Stimulated activated naive CD8-positive, alpha-beta T cell treated with anti-CD3 and anti-CD28 coated beads, Interleukin-15, amount 100 ng/mL, for 72 hours (primary cell): Measurements from ENCODE around the gene GIMAP1.

Source experiments
- ATAC-seq: fragments of 150-1000 bp; cut with Tn5 transposase; 2 replicates; pipeline ENCODE4 v1.10.0; 2021; ENCODE audit warnings: mild to moderate bottlenecking, moderate library complexity
- DNase-seq, 2 donors: peaks; one replicate each; pipeline ENCODE4 v3.0.0; 2021 to 2022
- H3K27ac Mint-ChIP-seq, 2 donors: one replicate each; pipeline ENCODE4 v1.8.0; 2022; ENCODE audit warnings: mild to moderate bottlenecking in 2 of 2, mixed read lengths in 2 of 2, moderate library complexity in 2 of 2
- H3K27me3 Mint-ChIP-seq: one replicate; pipeline ENCODE4 v1.8.0; 2022; ENCODE audit warnings: mixed read lengths
- H3K4me1 Mint-ChIP-seq: one replicate; pipeline ENCODE4 v1.8.0; 2022; ENCODE audit warnings: mild to moderate bottlenecking, mixed read lengths
- H3K4me3 Mint-ChIP-seq, 2 donors: one replicate each; pipeline ENCODE4 v1.8.0; 2022; ENCODE audit warnings: mild to moderate bottlenecking in 2 of 2, mixed read lengths in 2 of 2, moderate library complexity in 1 of 2
- H3K9me3 Mint-ChIP-seq, 2 donors: one replicate each; pipeline ENCODE4 v1.8.0; 2022; ENCODE audit warnings: mixed read lengths in 2 of 2

GIMAP1 gene

DNA sequence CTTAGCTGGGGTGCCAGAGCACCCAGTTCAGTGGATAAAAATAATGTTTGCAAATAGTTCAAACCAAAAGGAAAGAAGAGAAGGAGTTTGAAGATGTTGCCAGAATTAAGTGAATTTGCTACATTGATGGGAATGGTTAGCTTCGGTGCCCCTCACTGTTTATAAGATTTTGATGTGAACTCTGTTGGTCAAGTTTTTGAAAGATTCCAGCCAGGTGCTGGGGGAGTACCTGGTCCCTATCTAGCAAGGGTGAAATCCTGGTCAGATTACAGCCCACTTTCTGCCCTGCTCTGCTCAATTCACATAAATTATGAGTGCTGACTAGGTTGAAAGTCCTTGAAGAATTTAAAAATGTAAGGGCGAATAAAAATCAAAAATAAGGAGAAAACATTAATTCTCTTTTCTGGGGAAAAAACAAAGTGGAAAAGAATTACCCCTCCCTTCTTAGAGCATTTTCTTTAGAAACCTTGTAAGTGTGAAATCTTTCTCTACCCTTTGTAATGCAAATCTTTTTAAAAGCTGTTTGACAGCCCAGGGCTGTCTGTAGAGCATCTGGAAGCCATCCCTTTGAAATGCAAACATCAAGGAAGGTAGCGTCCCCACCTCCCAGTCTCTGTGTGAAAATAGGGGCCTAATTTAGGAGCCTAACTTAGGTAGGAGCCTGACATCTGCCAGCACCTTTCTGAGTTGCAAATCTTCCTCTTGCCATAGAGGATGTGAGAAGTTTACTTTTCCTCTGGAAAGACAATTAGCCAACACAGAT, 19.4 kb downstream of the GIMAP1 start:
- ATAC-seq: no peak
- no peak for DNase-seq
- Mint-ChIP-seq H3K27me3 (no peaks in the 10 kb centered on the region), H3K4me3 (peak overlapping the region; percentile 61 to 98), H3K4me1 (peaks cover 73% of the 10 kb centered on the region), H3K9me3 (peaks cover 11 to 14% of the 10 kb centered on the region in 2 donors), H3K27ac (peak overlapping the region in 1 of 2 donors; percentile 93)

DNA sequence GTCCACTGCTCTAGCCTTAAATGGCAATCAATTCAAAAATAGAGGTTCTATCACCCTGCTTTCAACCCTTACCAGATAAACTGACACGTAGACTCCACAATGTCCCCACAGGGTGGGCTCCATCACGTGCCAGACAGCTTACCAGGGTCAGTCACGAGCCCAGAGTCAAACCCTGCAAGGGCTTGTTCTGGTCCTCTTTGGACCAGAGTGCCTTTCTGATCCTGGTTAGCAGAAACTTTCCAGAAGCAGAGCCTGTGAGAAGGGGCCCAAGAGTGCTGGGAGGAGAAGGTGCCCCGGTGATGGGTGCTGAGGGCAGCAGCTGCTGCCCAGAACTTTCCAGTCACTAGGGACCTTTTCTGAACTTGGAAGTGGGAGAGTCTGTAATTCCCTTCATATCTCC, 20.5 kb downstream of the GIMAP1 start:
- Mint-ChIP-seq H3K27ac (peak overlapping the region; percentile 94 to 99), H3K4me1 (peaks cover 77% of the 10 kb centered on the region), H3K4me3 (peak overlapping the region; percentile 87 to 98), H3K27me3 (no peaks in the 10 kb centered on the region), H3K9me3 (peaks cover 11 to 14% of the 10 kb centered on the region in 2 donors)
- no peak for ATAC-seq
- no peak for DNase-seq

DNA sequence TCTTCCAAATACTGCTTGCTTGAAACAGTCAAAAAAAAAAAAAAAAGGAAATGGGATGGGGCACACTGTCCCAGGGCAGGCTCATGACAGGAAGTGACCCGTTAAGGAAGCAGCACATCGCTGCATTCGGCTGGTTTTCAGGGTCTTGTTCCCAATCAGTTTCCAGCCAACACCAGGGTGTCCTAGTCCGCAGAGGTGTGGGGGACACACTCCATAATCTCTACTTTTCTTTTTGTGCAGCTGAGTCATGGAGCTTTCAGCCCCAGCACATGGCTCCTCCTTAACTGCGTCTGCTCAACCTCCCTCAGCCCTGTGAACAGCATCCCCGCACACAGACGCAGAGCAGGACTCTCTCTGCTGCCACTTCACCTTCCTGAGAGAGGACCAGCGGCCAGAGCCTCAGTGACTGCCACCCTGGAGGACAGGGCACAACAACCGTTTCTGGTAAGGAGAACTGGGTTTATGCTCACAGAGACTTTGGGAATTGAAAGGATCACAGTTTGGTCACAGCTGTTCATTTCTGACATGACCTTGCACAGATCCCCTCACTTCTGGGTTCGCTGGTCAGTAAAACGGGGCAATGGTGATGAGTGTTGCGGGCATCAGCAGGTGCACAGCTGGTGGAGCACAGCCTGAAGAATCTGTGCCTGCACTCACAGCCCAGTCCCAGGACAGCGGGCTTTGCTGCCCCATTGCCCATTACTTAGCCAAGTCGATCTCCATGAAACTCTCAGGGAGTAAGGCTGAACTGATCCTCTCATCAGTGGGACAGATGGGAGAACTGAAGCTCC, 21.0 kb downstream of the GIMAP1 start, which contains the start of gene GIMAP5:
GIMAP5 (plus strand) TSS at position 154 of the 791 bp plus-strand sequence. CDS start 3,467 bp downstream, outside the sequence.
- DNase-seq: peak in 1 of 2 donors; percentile 66
- Mint-ChIP-seq H3K4me3 (peak within 1 kb of the TSS; percentile 87 to 98), H3K27ac (peak within 1 kb of the TSS; percentile 94 to 99), H3K27me3 (no peaks in the 10 kb centered on the region), H3K9me3 (peaks cover 11 to 14% of the 10 kb centered on the region in 2 donors), H3K4me1 (peaks cover 77% of the 10 kb centered on the region)
- peak; percentile 65 for ATAC-seq

DNA sequence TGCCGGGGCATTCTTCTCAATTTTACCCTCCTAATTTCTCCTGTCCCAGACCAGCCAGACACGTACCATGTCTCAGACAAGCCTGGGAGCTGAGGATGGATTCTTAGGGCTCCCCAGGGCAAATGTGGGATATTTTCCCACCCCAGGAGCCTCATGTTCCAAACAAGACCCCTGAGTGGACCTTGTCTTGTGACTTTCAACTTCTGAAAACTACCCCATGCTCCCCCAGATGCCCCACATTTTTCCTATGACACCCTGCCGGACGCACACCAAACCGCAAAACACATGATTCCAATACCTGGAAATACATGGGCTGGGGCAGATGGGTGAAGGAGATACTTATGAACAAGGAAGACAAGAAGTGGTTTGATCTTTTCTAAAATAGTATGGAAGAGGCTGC, 21.7 kb downstream of the GIMAP1 start:
- ATAC-seq (no peak), DNase-seq (peak in 1 of 2 donors; percentile 47)
- Mint-ChIP-seq H3K4me3 (peak overlapping the region; percentile 87 to 98), H3K27me3 (no peaks in the 10 kb centered on the region), H3K4me1 (peaks cover 77% of the 10 kb centered on the region), H3K9me3 (peaks cover 11 to 14% of the 10 kb centered on the region in 2 donors), H3K27ac (peak overlapping the region; percentile 94 to 99)

DNA sequence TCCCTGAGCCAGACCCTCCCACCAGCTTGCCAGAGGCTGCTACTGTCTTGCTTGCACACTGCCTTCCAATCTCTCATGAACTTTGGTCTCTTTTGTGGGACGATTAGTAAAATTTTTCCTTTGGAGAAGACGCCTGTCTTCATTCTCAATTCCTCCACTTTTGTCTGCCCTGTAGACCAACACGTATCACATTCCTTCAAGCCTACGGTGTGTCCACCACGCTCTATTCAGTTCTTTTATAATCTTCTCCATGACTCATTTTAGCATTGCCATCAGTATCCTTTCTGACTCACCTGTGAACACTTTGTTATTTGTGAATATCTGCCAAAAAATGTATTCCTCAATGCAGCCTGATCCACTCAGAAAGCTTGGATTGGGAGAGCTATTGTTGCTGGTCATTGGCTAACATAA, 22.2 kb downstream of the GIMAP1 start:
- peak overlapping the region; percentile 87 to 98 for H3K4me3 Mint-ChIP-seq
- H3K9me3 Mint-ChIP-seq: peaks cover 11 to 14% of the 10 kb centered on the region in 2 donors
- H3K27me3 Mint-ChIP-seq: no peaks in the 10 kb centered on the region
- ATAC-seq (peak; percentile 39), DNase-seq (no peak)
- peaks cover 77% of the 10 kb centered on the region for H3K4me1 Mint-ChIP-seq
- H3K27ac Mint-ChIP-seq: peak overlapping the region; percentile 94 to 99

DNA sequence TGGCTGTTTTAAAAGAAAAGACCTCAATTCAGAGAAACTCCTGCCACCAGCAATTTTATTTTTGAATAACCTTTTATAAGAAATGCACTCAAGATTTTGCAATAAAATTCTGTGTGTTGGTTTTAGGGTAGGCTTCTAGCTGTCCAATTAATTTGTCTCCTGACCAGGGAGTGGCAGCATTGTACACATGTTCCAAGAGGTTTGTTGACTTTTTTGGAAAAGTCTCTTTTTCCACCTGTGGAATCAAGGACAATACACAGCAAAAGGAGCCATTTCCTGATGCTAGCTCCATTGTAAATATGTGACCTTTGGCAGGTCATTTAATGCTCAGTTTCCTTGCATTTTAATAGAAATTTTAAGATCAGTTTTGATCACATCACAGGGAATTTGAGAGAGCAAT, 22.6 kb downstream of the GIMAP1 start:
- Mint-ChIP-seq H3K27ac (peak overlapping the region; percentile 94 to 99), H3K9me3 (peaks cover 11 to 14% of the 10 kb centered on the region in 2 donors)

DNA sequence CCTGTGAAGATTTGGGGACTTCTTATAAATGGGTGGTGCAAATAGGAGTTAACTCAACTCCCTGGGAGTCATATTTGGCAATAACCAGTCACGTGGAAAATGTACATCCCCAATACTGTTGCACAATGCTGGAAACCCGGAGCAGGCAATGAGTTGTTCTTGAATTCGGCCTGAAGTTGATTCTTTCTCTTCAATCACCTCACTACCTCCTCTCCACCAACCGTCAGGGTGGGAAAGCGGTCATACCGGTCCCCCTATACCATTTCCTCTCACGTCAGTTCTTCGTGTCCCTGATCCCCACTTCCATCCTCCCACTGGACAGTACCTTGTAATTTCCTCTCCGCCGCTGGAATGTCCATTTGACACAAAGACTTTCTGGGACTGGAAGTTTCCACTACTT, 23.6 kb downstream of the GIMAP1 start:
- peaks cover 77% of the 10 kb centered on the region for H3K4me1 Mint-ChIP-seq
- ATAC-seq: no peak

More for the DNA sequence above, 22.6 kb downstream of the GIMAP1 start:
- peaks cover 77% of the 10 kb centered on the region for H3K4me1 Mint-ChIP-seq
- no peaks in the 10 kb centered on the region for H3K27me3 Mint-ChIP-seq
- peak overlapping the region; percentile 87 to 98 for H3K4me3 Mint-ChIP-seq
- ATAC-seq: no peak
- DNase-seq: no peak

DNA sequence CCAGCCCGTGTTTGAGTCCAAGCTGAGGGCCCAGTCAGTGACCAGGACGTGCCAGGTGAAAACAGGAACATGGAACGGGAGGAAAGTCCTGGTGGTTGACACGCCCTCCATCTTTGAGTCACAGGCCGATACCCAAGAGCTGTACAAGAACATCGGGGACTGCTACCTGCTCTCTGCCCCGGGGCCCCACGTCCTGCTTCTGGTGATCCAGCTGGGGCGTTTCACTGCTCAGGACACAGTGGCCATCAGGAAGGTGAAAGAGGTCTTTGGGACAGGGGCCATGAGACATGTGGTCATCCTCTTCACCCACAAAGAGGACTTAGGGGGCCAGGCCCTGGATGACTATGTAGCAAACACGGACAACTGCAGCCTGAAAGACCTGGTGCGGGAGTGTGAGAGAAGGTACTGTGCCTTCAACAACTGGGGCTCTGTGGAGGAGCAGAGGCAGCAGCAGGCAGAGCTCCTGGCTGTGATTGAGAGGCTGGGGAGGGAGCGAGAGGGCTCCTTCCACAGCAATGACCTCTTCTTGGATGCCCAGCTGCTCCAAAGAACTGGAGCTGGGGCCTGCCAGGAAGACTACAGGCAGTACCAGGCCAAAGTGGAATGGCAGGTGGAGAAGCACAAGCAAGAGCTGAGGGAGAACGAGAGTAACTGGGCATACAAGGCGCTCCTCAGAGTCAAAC, 26.0 kb downstream of the GIMAP1 start:
- ATAC-seq (peak; percentile 35), DNase-seq (no peak)
- Mint-ChIP-seq H3K4me1 (peaks cover 79% of the 10 kb centered on the region), H3K27ac (peak overlapping the region; percentile 93 to 97), H3K4me3 (peak overlapping the region; percentile 94 to 98), H3K27me3 (no peaks in the 10 kb centered on the region), H3K9me3 (peaks cover 11 to 14% of the 10 kb centered on the region in 2 donors)

More for the DNA sequence above, 23.6 kb downstream of the GIMAP1 start:
- Mint-ChIP-seq H3K27me3 (no peaks in the 10 kb centered on the region), H3K9me3 (peaks cover 11 to 14% of the 10 kb centered on the region in 2 donors), H3K27ac (peak overlapping the region; percentile 77 to 90), H3K4me3 (peak overlapping the region; percentile 81 to 98)
- peak in 1 of 2 donors; percentile 48 for DNase-seq

DNA sequence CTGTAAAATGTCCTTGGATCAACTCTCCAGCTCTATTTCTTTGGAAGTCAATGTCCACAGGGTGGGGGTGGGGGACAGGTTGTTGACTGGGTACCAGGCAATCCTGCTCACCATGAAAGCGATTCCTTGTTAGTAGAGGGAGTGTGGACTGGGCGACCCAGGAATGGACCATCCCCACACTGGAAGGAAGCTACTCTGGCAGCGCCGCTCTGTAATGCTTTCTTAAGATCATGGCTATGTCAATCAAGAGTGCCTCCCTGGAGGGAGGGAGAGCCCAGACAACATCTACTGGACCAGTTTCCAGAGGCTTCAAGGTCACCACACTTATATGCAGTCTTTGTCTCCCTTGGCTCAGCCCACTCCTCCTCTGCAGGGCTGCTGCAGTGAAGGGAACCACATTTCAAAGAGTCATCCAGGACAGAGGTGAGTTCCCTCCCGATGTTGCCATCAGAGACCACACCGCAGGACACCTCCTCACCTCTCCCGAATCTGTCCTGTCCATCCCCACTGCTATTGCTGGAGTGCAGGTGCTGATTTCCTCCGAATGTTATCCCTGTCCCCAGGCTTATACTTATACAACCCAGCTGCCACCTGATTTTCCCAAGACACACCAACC, 27.7 kb downstream of the GIMAP1 start:
- H3K4me1 Mint-ChIP-seq: peaks cover 96% of the 10 kb centered on the region
- peak overlapping the region; percentile 45 to 78 for H3K27ac Mint-ChIP-seq

DNA sequence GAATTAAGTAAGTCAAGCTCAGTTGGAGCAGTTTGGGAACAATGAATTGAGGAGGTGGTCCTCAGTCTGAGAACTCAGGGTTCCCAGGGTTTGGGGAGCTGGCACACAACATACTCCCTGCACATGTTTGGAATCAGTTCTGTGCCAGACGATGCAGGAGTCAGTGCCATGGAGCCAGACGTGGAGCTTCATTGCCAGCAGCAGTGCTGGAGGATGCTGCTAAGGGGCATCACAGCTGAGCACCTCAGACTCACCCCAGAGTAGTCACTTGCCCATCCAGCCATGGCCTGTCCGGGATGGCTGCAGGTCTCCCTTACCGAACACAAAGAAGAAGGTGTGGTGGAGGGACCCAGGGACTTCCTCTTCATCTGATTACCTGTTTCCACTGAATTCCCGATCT, 28.7 kb downstream of the GIMAP1 start:
- peak overlapping the region; percentile 94 to 98 for H3K4me3 Mint-ChIP-seq
- peak overlapping the region in 1 of 2 donors; percentile 83 for H3K27ac Mint-ChIP-seq
- H3K27me3 Mint-ChIP-seq: no peaks in the 10 kb centered on the region
- ATAC-seq (no peak), DNase-seq (peak in 1 of 2 donors; percentile 16)
- H3K4me1 Mint-ChIP-seq: peaks cover 99% of the 10 kb centered on the region
- peaks cover 5% of the 10 kb centered on the region in 2 donors for H3K9me3 Mint-ChIP-seq

More for the DNA sequence above, 27.7 kb downstream of the GIMAP1 start:
- ATAC-seq (peak; percentile 3), DNase-seq (peak in 1 of 2 donors; percentile 10)
- no peaks in the 10 kb centered on the region for H3K27me3 Mint-ChIP-seq
- peaks cover 11 to 13% of the 10 kb centered on the region in 2 donors for H3K9me3 Mint-ChIP-seq
- H3K4me3 Mint-ChIP-seq: peak overlapping the region; percentile 94 to 98

DNA sequence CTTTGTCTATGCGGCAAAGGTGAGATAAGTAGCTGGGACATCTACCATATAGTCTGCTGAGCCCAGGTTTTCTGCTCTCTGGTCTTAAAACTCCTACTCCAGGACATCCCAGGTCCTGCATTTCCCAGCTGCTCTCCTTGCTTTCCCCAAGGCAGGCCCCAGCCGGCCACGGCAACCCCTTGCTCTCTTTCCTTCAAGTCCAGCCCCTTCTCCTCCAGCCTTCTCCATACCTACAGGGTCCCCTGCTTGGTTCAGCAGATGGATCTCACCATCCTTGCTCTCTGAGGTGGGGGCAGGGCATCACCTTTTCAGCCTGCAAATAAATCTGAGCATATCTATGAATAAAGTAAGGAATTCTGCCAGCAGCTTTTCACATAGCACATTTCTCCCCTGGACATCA, 29.5 kb downstream of the GIMAP1 start:
- peak overlapping the region; percentile 23 to 98 for H3K4me3 Mint-ChIP-seq
- no peak overlapping the region for H3K27ac Mint-ChIP-seq
- peaks cover 99% of the 10 kb centered on the region for H3K4me1 Mint-ChIP-seq
- H3K27me3 Mint-ChIP-seq: no peaks in the 10 kb centered on the region
- no peaks in the 10 kb centered on the region for H3K9me3 Mint-ChIP-seq
- DNase-seq (no peak), ATAC-seq (no peak)

DNA sequence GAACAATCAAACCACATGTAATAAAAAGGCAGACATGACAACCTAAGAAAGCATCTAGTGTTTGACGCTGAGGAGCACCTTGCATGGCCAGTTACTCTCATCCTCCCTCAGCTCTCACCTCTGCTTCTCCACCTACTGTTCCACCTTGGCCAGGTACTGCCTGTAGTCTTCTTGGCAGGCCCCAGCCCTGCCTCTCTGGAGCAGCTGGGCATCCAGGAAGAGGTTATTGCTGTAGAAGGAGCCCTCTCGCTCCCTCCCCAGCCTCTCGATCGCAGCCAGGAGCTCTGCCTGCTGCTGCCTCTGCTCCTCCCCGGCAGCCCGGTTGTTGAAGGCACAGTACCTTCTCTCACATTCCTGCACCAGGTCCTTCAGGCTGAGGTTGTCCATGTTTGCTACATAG, 30.5 kb downstream of the GIMAP1 start:
- Mint-ChIP-seq H3K4me3 (peak overlapping the region; percentile 25 to 52), H3K27me3 (no peaks in the 10 kb centered on the region), H3K9me3 (no peaks in the 10 kb centered on the region), H3K4me1 (peaks cover 92% of the 10 kb centered on the region), H3K27ac (peak overlapping the region in 1 of 2 donors; percentile 83)
- ATAC-seq (no peak), DNase-seq (peak in 1 of 2 donors; percentile 11)

DNA sequence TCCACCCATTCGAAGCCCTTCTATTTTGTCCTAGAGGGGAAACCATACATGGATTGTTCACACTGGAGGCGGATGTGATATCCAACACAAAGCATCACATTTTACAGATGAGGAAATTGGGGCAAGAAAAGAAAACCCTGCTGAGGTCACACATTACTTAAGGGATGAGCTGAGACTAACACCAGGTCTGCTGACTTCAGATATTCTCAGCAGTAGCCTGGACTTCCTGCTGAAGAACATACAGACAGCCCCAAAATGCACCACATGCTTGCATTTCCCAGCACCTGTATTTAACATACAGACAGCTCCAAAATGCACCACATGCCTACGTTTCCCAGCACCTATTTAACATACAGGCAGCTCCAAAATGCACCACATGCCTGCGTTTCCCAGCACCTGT, 32.0 kb downstream of the GIMAP1 start:
- no peaks in the 10 kb centered on the region for H3K27me3 Mint-ChIP-seq
- DNase-seq (no peak), ATAC-seq (peak; percentile 53)
- peak overlapping the region; percentile 10 to 32 for H3K4me3 Mint-ChIP-seq
- H3K27ac Mint-ChIP-seq: peak overlapping the region in 1 of 2 donors; percentile 28
- no peaks in the 10 kb centered on the region for H3K9me3 Mint-ChIP-seq
- H3K4me1 Mint-ChIP-seq: peaks cover 92% of the 10 kb centered on the region

DNA sequence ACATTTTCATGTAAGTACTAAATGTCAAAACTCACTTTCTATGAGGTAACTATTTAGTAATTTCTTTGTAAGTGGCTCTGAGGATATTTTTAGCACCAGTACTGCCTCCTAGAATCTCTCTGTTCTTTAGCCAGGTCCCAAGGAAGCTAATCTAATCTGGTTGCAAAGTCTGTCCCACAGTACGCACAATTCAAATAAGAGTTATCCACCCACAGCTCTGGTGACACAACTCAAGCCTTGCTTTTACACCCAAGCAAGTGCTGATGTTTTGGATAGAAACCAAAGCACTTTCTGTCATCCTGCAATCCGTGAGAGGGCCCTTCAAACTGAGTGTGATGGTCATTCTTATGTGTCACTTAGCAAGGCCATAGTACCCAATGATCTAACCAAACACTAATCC, 35.3 kb downstream of the GIMAP1 start:
- peak overlapping the region in 1 of 2 donors; percentile 27 for H3K27ac Mint-ChIP-seq
- no peaks in the 10 kb centered on the region for H3K27me3 Mint-ChIP-seq
- H3K4me3 Mint-ChIP-seq: peak overlapping the region in 1 of 2 donors; percentile 20
- H3K4me1 Mint-ChIP-seq: peaks cover 86% of the 10 kb centered on the region
- H3K9me3 Mint-ChIP-seq: no peaks in the 10 kb centered on the region
- peak in 1 of 2 donors; percentile 29 for DNase-seq
- no peak for ATAC-seq

DNA sequence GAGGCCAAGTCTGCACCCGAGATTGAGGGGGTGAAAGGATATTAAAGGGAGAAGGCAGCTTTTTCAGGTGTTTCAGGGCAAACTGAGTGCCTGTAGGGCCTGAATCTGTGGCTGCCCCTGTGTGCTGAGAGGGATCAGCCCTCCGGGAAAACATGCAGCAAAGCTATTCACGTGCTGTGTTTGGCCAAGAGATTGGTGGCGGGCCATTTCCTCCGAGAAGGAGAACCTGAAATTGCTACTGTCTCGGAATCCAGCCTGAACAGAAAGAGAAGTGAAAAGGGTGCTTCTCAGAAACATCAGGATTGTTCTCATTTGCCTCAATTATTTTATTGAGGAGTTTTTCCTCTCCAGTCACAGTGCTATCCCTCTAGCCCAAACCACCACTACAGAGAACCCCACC, 36.8 kb downstream of the GIMAP1 start:
- Mint-ChIP-seq H3K4me1 (peaks cover 78% of the 10 kb centered on the region), H3K27me3 (no peaks in the 10 kb centered on the region), H3K27ac (peak overlapping the region; percentile 86 to 97), H3K9me3 (no peaks in the 10 kb centered on the region), H3K4me3 (peak overlapping the region; percentile 43 to 55)
- DNase-seq (no peak), ATAC-seq (no peak)
